Left ventricle myocardium inferior (tissue), 1 donor: ENCODE results near the gene ZDHHC22. TPM values are rescaled to one million over a fixed set of nuclear protein-coding genes. Genes with fewer than 3 reads are reported as not detected.

ENCODE experiments used
- DNase-seq: peaks from one replicate; pipeline ENCODE4 v3.0.0-alpha.2; 2020
- H3K27ac ChIP-seq: fragments of 200-600 bp; replicated peaks from 2 replicates; pipeline ENCODE4 v1.8.0; 2021
- H3K27me3 ChIP-seq: fragments of 200-600 bp; 2 replicates; pipeline ENCODE4 v1.8.0; 2021; ENCODE audit warnings: low read depth
- H3K36me3 ChIP-seq: fragments of 200-600 bp; 2 replicates; pipeline ENCODE4 v1.8.0; 2021
- H3K4me1 ChIP-seq: fragments of 200-600 bp; 2 replicates; pipeline ENCODE4 v1.8.0; 2021
- H3K4me3 ChIP-seq: fragments of 200-600 bp; 2 replicates; pipeline ENCODE4 v1.8.0; 2021; ENCODE audit warnings: mild to moderate bottlenecking, moderate library complexity
- H3K9me3 ChIP-seq: fragments of 200-600 bp; replicated peaks from 2 replicates; pipeline ENCODE4 v1.8.0; 2021
- CTCF ChIP-seq: fragments of 200-600 bp; IDR thresholded peaks from 2 replicates; pipeline ENCODE4 v1.8.0; 2021; ENCODE audit warnings: antibody characterized with exemption, mild to moderate bottlenecking, borderline replicate concordance
- intact Hi-C: fragments of 100-400 bp; cut with micrococcal nuclease; formaldehyde crosslinking; loops from one replicate; pipeline ENCODE4 v1.11.0; 2022
- total RNA-seq: library from RNA; stranded (reverse); fragmentation: NEBNext Ultra II Directional; extraction: Animal tissue kit (Norgen Biotek cat#: 25700); gene quantifications from one replicate; pipeline ENCODE4 v1.2.1, GENCODE V29; 2021
- donor health status: DM: no; HTN: yes; CAD: no; lungs with severe emphysema.

Gene ZDHHC22
- total RNA-seq, 1 donor from 2014 or later, result not detected

- H3K9me3 ChIP-seq, result no peaks in the 10 kb centered on the region
- TF ChIP-seq CTCF, result peak; percentile 48
- no peak overlapping the region for H3K4me3 ChIP-seq
- no peak overlapping the region for H3K27ac ChIP-seq
- no peak for DNase-seq
- intact Hi-C loops, result no loop called here
- no peaks in the 10 kb centered on the region for H3K36me3 ChIP-seq
- peaks cover 29% of the 10 kb centered on the region for H3K4me1 ChIP-seq
- H3K27me3 ChIP-seq, result peaks cover 100% of the 10 kb centered on the region
These were observed 1.8 kb downstream of the ZDHHC22 start for GRCh38 chr14:77139540-77140358.

GRCh38 chr14:77139022-77139421, 2.6 kb downstream of the ZDHHC22 start:
- Histone ChIP-seq H3K4me3 (no peak overlapping the region), H3K9me3 (no peaks in the 10 kb centered on the region), H3K4me1 (peaks cover 29% of the 10 kb centered on the region), H3K27ac (no peak overlapping the region), H3K36me3 (no peaks in the 10 kb centered on the region), H3K27me3 (peaks cover 100% of the 10 kb centered on the region)
- no peak for DNase-seq
- TF ChIP-seq CTCF, result no peak
- intact Hi-C loops, result no loop called here

DNA sequence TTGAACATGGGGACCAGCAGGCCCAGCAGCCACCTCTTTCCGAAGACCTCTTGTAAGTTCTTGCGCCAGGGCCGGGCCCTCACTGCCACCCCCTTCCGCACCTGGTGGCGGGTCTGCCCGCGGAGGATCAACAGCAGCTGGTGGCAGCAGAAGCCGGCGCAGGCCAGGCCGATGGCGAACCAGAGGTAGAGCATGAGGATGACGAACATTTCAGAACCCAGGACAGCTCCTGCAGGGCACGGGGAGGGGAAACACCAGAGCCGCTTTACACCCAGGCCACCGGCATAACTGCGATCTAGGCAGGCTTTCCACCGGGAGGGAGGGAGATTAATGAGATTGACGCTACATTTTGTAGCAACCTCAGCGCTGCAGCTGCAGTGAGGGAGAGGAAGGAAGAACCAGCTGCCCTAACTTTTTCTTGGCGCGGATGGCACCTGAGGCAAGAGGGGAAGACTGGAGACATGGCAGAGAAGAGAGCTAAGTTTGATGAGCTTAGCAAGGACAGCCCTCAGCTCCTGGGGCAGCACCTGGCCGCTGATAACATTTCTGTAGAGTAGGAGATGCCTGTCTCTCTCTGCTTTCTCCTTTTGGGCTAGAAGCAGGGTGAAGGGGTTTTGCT, 7.8 kb downstream of the ZDHHC22 start:
- Histone ChIP-seq H3K9me3 (no peaks in the 10 kb centered on the region), H3K4me3 (no peak overlapping the region), H3K36me3 (no peaks in the 10 kb centered on the region), H3K27me3 (peaks cover 75% of the 10 kb centered on the region), H3K27ac (no peak overlapping the region), H3K4me1 (peaks cover 4% of the 10 kb centered on the region)
- DNase-seq, result peak; percentile 40
- intact Hi-C loops, result no loop called here
- TF ChIP-seq CTCF, result no peak

- Histone ChIP-seq H3K27ac (no peak overlapping the region), H3K36me3 (no peaks in the 10 kb centered on the region), H3K4me1 (peaks cover 4% of the 10 kb centered on the region), H3K4me3 (no peak overlapping the region), H3K9me3 (no peaks in the 10 kb centered on the region), H3K27me3 (peaks cover 57% of the 10 kb centered on the region)
- DNase-seq, result no peak
- intact Hi-C loops, result no loop called here
- no peak for TF ChIP-seq CTCF
These were observed 9.6 kb downstream of the ZDHHC22 start for GRCh38 chr14:77131871-77132486.

- peaks cover 53% of the 10 kb centered on the region for H3K27me3 ChIP-seq
- TF ChIP-seq CTCF, result no peak
- H3K4me1 ChIP-seq, result peaks cover 4% of the 10 kb centered on the region
These were observed 10.4 kb downstream of the ZDHHC22 start for GRCh38 chr14:77131206-77131605.

More at GRCh38 chr14:77131206-77131605, 10.4 kb downstream of the ZDHHC22 start:
- DNase-seq, result no peak
- H3K36me3 ChIP-seq, result no peaks in the 10 kb centered on the region
- H3K9me3 ChIP-seq, result no peaks in the 10 kb centered on the region
- intact Hi-C loops, result no loop called here
- H3K27ac ChIP-seq, result no peak overlapping the region
- H3K4me3 ChIP-seq, result no peak overlapping the region
